MM.1S (cell line): ENCODE data around the gene MRM3.

Experiments used
- CTCF ChIP-seq: fragments of 300-600 bp; sonication (generic); IDR thresholded peaks from 2 replicates; pipeline ENCODE4 v1.5.1; 2016; ENCODE audit warnings: antibody characterized with exemption, low read length, mixed read lengths
- EZH2 ChIP-seq: fragments of 300-600 bp; sonication (generic); optimal IDR thresholded peaks from 2 replicates; pipeline ENCODE3; 2017; ENCODE audit warnings: low read depth, mild to moderate bottlenecking, antibody characterized with exemption, low read length, mixed read lengths
- EZH2phosphoT487 ChIP-seq: fragments of 300-600 bp; sonication (generic); IDR thresholded peaks from 2 replicates; pipeline ENCODE4 v1.6.1; 2018; ENCODE audit warnings: antibody characterized with exemption, low read length

GRCh38 chr17:806346-806745 is 24.2 kb downstream of the MRM3 start:
- TF ChIP-seq CTCF (no peak), EZH2 (no peak), EZH2phosphoT487 (no peak)
